GM12891 (cell line): ENCODE data around the gene RUNX1.

ENCODE experiments used
- DNase-seq: peaks from one replicate; pipeline ENCODE4 v3.0.0; 2011; ENCODE audit warnings: low spot score; ENCODE audit not compliant: insufficient read length
- FAIRE-seq: peaks from 2 replicates; lab custom pipeline; 2011; peaks lifted over from hg19 to GRCh38; lab: Jason Lieb, UNC
- PAX5 ChIP-seq: IDR thresholded peaks from 2 replicates; pipeline ENCODE4 v1.6.1; 2011; ENCODE audit warnings: low read length, moderate library complexity, mild to moderate bottlenecking; ENCODE audit not compliant: insufficient read depth, severe bottlenecking
- POLR2A ChIP-seq: IDR thresholded peaks from 2 replicates; pipeline ENCODE4 v1.6.1; 2011; ENCODE audit warnings: low read depth, low read length, control low read depth
- POLR2AphosphoS5 ChIP-seq: IDR thresholded peaks from 2 replicates; pipeline ENCODE4 v1.6.1; 2011; ENCODE audit warnings: low read depth, low read length, control low read depth
- POU2F2 ChIP-seq: IDR thresholded peaks from 2 replicates; pipeline ENCODE4 v1.6.1; 2011; ENCODE audit warnings: low read depth, mild to moderate bottlenecking, control low read depth, low read length, moderate library complexity
- SPI1 ChIP-seq: IDR thresholded peaks from 2 replicates; pipeline ENCODE4 v1.6.1; 2011; ENCODE audit warnings: low read depth, low read length, control low read depth
- TAF1 ChIP-seq: IDR thresholded peaks from 2 replicates; pipeline ENCODE4 v1.6.1; 2011; ENCODE audit warnings: low read depth, low read length, control low read depth

The RUNX1 gene

GRCh38 chr21:35046880-35047229 is 2.2 kb downstream of the RUNX1 start:
- DNase-seq = no peak
- FAIRE-seq = peak; percentile 23
- no peak for TF ChIP-seq POLR2AphosphoS5
- no peak for TF ChIP-seq POLR2A
- no peak for TF ChIP-seq PAX5
- no peak for TF ChIP-seq TAF1
- TF ChIP-seq POU2F2 = no peak

- TF ChIP-seq POLR2A (0 out of 2 replicates have a peak, but pooled peaks have one; percentile 10), SPI1 (no peak)
- FAIRE-seq (no peak), DNase-seq (no peak)
These were observed 2.9 kb downstream of the RUNX1 start for GRCh38 chr21:35046263-35046624.

GRCh38 chr21:35045542-35046262 is 3.4 kb downstream of the RUNX1 start:
- FAIRE-seq (peak; percentile 65), DNase-seq (no peak)
- peak; percentile 86 for TF ChIP-seq POU2F2
- TF ChIP-seq PAX5 = no peak

GRCh38 chr21:35044770-35045541 is 4.1 kb downstream of the RUNX1 start:
- FAIRE-seq = no peak
- DNase-seq = no peak
- TF ChIP-seq POLR2AphosphoS5 (no peak), TAF1 (no peak), PAX5 (no peak), SPI1 (peak; percentile 43)

GRCh38 chr21:35044128-35044527 is 5.0 kb downstream of the RUNX1 start:
- DNase-seq (no peak), FAIRE-seq (no peak)
- 0 out of 2 replicates have a peak, but pooled peaks have one; percentile 19 for TF ChIP-seq POLR2A
- no peak for TF ChIP-seq POLR2AphosphoS5
- no peak for TF ChIP-seq POU2F2
- TF ChIP-seq TAF1 = no peak
- TF ChIP-seq PAX5 = no peak
- no peak for TF ChIP-seq SPI1

GRCh38 chr21:35043549-35043948 is 5.6 kb downstream of the RUNX1 start:
- TF ChIP-seq TAF1 (no peak), SPI1 (peak; percentile 46; the same call in 1 of the 2 replicates), PAX5 (no peak), POLR2AphosphoS5 (no peak), POU2F2 (no peak)
- FAIRE-seq (peak; percentile 63), DNase-seq (peak; percentile 16)

GRCh38 chr21:35042836-35043235 is 6.3 kb downstream of the RUNX1 start:
- no peak for DNase-seq
- no peak for FAIRE-seq
- TF ChIP-seq POLR2A = no peak
- no peak for TF ChIP-seq PAX5
- no peak for TF ChIP-seq SPI1
- no peak for TF ChIP-seq POLR2AphosphoS5
- TF ChIP-seq TAF1 = no peak
- TF ChIP-seq POU2F2 = no peak

GRCh38 chr21:35041881-35042280 is 7.2 kb downstream of the RUNX1 start:
- FAIRE-seq = peak; percentile 28
- DNase-seq = no peak
- no peak for TF ChIP-seq PAX5
- TF ChIP-seq POLR2AphosphoS5 = no peak
- no peak for TF ChIP-seq SPI1
- no peak for TF ChIP-seq POU2F2
- TF ChIP-seq TAF1 = no peak
- no peak for TF ChIP-seq POLR2A

- TF ChIP-seq POLR2A (no peak), POU2F2 (0 out of 2 replicates have a peak, but pooled peaks have one; percentile 51)
- DNase-seq (no peak), FAIRE-seq (no peak)
These were observed 8.0 kb downstream of the RUNX1 start for GRCh38 chr21:35041122-35041521.

- DNase-seq = no peak
- no peak for FAIRE-seq
- TF ChIP-seq SPI1 = no peak
- no peak for TF ChIP-seq PAX5
- no peak for TF ChIP-seq TAF1
These were observed 9.4 kb downstream of the RUNX1 start for GRCh38 chr21:35039595-35040289.
